CD4-positive, alpha-beta T cell treated with Interleukin-15 for 1 hour (primary cell): Measurements from ENCODE around the gene MAPK8IP3.

Source experiments
- DNase-seq: peaks from one replicate; pipeline ENCODE4 v3.0.0-alpha.2; 2020

Gene MAPK8IP3

GRCh38 chr16:1705688-1706385 lies at the start of gene MAPK8IP3:
TSS of gene MAPK8IP3 (plus strand) at chr16:1706195. CDS start at chr16:1706340, 145 bp downstream.
- DNase-seq = peak; percentile 91

- DNase-seq = no peak
These were observed 49.0 kb upstream of the MAPK8IP3 start for GRCh38 chr16:1656808-1657617.

- DNase-seq = no peak
These were observed 48.2 kb upstream of the MAPK8IP3 start for GRCh38 chr16:1657841-1658240.

GRCh38 chr16:1659031-1659430 lies 47.0 kb upstream of the MAPK8IP3 start:
- DNase-seq = no peak

GRCh38 chr16:1661826-1662225 lies 44.2 kb upstream of the MAPK8IP3 start:
- no peak for DNase-seq

- no peak for DNase-seq
These were observed 43.5 kb upstream of the MAPK8IP3 start for GRCh38 chr16:1662543-1662942.

GRCh38 chr16:1665829-1666228 lies 40.2 kb upstream of the MAPK8IP3 start:
- DNase-seq = no peak

GRCh38 chr16:1666316-1666715 lies 39.7 kb upstream of the MAPK8IP3 start:
- no peak for DNase-seq

GRCh38 chr16:1667271-1667670 lies 38.7 kb upstream of the MAPK8IP3 start:
- no peak for DNase-seq

- DNase-seq = no peak
These were observed 38.1 kb upstream of the MAPK8IP3 start for GRCh38 chr16:1667916-1668315.

GRCh38 chr16:1668612-1669319 lies 37.2 kb upstream of the MAPK8IP3 start:
- no peak for DNase-seq

GRCh38 chr16:1669698-1670097 lies 36.3 kb upstream of the MAPK8IP3 start:
- no peak for DNase-seq

- no peak for DNase-seq
These were observed 35.6 kb upstream of the MAPK8IP3 start for GRCh38 chr16:1670371-1670770.

GRCh38 chr16:1670866-1671265 lies 35.1 kb upstream of the MAPK8IP3 start:
- DNase-seq = no peak

GRCh38 chr16:1673424-1674151 lies 32.4 kb upstream of the MAPK8IP3 start:
- DNase-seq = no peak

GRCh38 chr16:1674306-1674705 lies 31.7 kb upstream of the MAPK8IP3 start:
- DNase-seq = no peak

GRCh38 chr16:1674751-1675664 lies 31.0 kb upstream of the MAPK8IP3 start:
- DNase-seq = no peak

- no peak for DNase-seq
These were observed 29.3 kb upstream of the MAPK8IP3 start for GRCh38 chr16:1676661-1677060.

GRCh38 chr16:1677339-1677738 lies 28.7 kb upstream of the MAPK8IP3 start:
- DNase-seq = no peak

GRCh38 chr16:1677942-1678499 lies 28.0 kb upstream of the MAPK8IP3 start, which contains the start of gene JPT2:
TSS of gene JPT2 (plus strand) at chr16:1678279. CDS start at chr16:1678313, 34 bp downstream.
- DNase-seq = peak; percentile 93

- DNase-seq = peak; percentile 41
These were observed 27.4 kb upstream of the MAPK8IP3 start for GRCh38 chr16:1678500-1679098.
